ENCODE measurements around the gene ARL17B.
"Not testable (repeated sequence)": the region's sequence is repeated elsewhere in the genome, so short reads cannot be mapped to it uniquely, and the experiment has no call there.

ARL17B gene

GRCh38 chr17:46353856-46354255 lies 7.7 kb downstream of the ARL17B start:
- DNase-seq; H3K27me3 ChIP-seq; intact Hi-C loops (cut with DNase I; ENCODE audit: low total_unique reads); H3K27ac ChIP-seq; H3K4me1 ChIP-seq; H3K36me3 ChIP-seq; H3K4me3 ChIP-seq; H3K9me3 ChIP-seq: not testable (repeated sequence)

GRCh38 chr17:46349060-46349459 lies 12.5 kb downstream of the ARL17B start:
- DNase-seq; H3K27ac ChIP-seq; H3K4me3 ChIP-seq; H3K9me3 ChIP-seq; H3K4me1 ChIP-seq; intact Hi-C loops (cut with DNase I; ENCODE audit: low total_unique reads); H3K27me3 ChIP-seq; H3K36me3 ChIP-seq: not testable (repeated sequence)

DNA sequence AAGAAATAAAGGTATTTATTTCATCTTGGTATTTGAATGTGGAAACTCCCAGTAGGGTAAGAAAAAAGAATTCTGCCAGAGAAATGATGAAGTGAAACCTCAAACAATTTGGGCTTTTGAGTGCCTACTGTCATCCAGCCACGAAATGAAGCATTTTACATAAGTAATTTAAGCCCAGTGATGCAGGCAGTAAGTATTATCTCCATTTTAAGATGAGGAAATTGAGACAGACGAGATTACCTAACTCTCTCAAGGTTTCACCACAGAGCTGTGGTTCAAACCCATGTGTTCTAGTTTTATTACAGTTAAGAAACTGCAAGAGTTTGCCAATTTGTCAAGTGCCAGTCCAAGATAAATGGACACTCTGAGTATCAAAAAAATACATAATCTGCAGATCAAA lies 13.2 kb downstream of the ARL17B start:
- H3K4me1 ChIP-seq; intact Hi-C loops (cut with DNase I; ENCODE audit: low total_unique reads); H3K36me3 ChIP-seq; DNase-seq; H3K27me3 ChIP-seq; H3K9me3 ChIP-seq; H3K27ac ChIP-seq; H3K4me3 ChIP-seq: not testable (repeated sequence)

DNA sequence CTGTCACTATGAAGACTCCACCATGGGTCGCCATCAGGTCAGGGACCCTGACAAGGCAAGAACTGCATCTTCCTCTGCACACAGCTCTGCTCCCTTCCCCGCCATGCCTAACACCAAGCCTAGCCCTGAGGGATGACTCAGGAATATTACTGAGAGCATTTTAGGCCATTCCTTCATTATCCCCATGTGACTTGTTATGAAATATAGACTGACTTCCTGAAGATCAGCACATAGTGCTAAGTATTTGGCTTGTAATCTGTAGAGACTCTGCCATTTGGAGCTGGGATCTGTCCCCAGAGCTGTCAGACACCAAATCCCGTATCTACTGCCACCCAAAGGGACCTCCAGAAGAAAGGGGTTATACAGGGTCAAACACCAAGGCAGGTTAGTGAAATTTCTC lies 19.4 kb downstream of the ARL17B start:
- DNase-seq; H3K4me1 ChIP-seq; H3K27ac ChIP-seq; H3K27me3 ChIP-seq; intact Hi-C loops (cut with DNase I; ENCODE audit: low total_unique reads); H3K9me3 ChIP-seq; H3K36me3 ChIP-seq; H3K4me3 ChIP-seq: not testable (repeated sequence)

DNA sequence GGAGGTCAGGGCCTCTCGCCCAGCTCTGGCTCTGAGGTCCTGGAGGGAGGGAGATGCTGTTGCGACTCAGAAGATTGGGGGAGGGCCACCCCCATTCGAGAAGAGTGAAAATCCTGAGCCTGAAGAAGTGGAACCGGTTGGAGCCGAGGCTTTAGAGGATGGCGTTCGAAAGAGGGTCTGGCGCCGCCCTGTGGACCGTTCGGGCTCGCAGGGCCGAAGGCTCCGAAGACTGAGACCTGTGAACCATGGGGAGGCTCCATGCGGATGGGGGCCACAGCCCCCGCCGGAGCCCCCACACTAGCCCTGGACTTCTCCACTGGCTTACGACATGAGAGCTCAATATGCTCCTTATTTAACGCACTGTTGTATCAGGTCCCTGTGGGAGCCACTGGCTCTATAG lies 20.3 kb downstream of the ARL17B start:
- H3K4me1 ChIP-seq; H3K27ac ChIP-seq; H3K36me3 ChIP-seq; H3K27me3 ChIP-seq; H3K9me3 ChIP-seq; H3K4me3 ChIP-seq; intact Hi-C loops (cut with DNase I; ENCODE audit: low total_unique reads); DNase-seq: not testable (repeated sequence)

DNA sequence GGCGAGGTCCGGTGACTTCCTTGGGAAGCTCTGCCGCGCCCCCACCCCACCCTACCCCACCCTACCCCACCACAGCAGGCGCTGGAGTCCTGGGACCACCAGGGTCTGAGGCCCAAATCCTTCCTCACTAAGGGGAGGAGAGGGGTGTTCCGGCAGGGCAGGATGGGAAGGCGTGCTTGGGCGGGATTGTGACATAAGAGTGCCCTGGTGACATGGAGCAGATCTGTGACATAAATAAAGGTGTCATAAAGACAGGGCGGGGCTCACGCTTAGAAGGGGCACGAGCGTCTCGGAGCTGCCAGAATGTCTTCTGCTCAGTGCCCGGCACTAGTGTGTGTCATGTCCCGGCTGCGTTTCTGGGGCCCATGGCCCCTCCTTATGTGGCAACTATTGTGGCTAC lies 66.7 kb downstream of the ARL17B start, which contains the start of gene LRRC37A:
TSS of gene LRRC37A (plus strand) at position 301 of the 400 bp plus-strand sequence. CDS start at position 304, 3 bp downstream.
- H3K36me3 ChIP-seq; intact Hi-C loops (cut with DNase I; ENCODE audit: low total_unique reads): not testable (repeated sequence)

GRCh38 chr17:46291618-46292017 lies 69.9 kb downstream of the ARL17B start:
- H3K9me3 ChIP-seq; intact Hi-C loops (cut with DNase I; ENCODE audit: low total_unique reads); H3K27ac ChIP-seq; H3K36me3 ChIP-seq; H3K27me3 ChIP-seq; H3K4me1 ChIP-seq; H3K4me3 ChIP-seq; DNase-seq: not testable (repeated sequence)

More for the DNA sequence above, 66.7 kb downstream of the ARL17B start, which contains the start of gene LRRC37A:
- H3K4me1 ChIP-seq, H3K27ac ChIP-seq, H3K4me3 ChIP-seq, DNase-seq, H3K9me3 ChIP-seq, H3K27me3 ChIP-seq: not testable (repeated sequence)

GRCh38 chr17:46290906-46291546 lies 70.5 kb downstream of the ARL17B start:
- H3K9me3 ChIP-seq; H3K4me3 ChIP-seq; H3K27me3 ChIP-seq; DNase-seq; H3K27ac ChIP-seq; intact Hi-C loops (cut with DNase I; ENCODE audit: low total_unique reads); H3K36me3 ChIP-seq; H3K4me1 ChIP-seq: not testable (repeated sequence)

DNA sequence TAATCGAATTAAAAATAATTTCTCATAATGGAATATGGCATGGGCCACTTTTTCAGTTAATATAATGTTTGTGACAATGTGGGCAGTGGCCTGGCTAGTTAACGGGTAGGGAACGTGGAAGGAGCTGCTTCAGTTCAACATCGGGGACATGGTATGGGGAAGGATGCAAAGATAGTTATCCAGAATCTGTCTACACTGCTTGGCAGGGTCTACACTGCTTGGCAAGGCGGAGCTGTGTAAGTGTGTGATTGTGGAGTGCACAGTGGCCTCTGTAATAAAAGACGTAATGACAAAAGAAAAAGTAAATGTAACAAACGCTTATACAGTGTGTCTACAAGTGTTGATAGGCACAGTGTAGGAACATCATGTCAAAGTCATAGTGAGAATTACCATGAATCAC lies 74.0 kb downstream of the ARL17B start:
- intact Hi-C loops (cut with DNase I; ENCODE audit: low total_unique reads); H3K27ac ChIP-seq; H3K9me3 ChIP-seq; H3K27me3 ChIP-seq; DNase-seq; H3K4me1 ChIP-seq; H3K36me3 ChIP-seq; H3K4me3 ChIP-seq: not testable (repeated sequence)

- H3K4me1 ChIP-seq; H3K27me3 ChIP-seq; H3K27ac ChIP-seq; intact Hi-C loops (cut with DNase I; ENCODE audit: low total_unique reads); H3K4me3 ChIP-seq; H3K36me3 ChIP-seq; H3K9me3 ChIP-seq: not testable (repeated sequence)
- peak in 1 of 2 donors; percentile 27 for DNase-seq
- TF ChIP-seq, protein P1, sequence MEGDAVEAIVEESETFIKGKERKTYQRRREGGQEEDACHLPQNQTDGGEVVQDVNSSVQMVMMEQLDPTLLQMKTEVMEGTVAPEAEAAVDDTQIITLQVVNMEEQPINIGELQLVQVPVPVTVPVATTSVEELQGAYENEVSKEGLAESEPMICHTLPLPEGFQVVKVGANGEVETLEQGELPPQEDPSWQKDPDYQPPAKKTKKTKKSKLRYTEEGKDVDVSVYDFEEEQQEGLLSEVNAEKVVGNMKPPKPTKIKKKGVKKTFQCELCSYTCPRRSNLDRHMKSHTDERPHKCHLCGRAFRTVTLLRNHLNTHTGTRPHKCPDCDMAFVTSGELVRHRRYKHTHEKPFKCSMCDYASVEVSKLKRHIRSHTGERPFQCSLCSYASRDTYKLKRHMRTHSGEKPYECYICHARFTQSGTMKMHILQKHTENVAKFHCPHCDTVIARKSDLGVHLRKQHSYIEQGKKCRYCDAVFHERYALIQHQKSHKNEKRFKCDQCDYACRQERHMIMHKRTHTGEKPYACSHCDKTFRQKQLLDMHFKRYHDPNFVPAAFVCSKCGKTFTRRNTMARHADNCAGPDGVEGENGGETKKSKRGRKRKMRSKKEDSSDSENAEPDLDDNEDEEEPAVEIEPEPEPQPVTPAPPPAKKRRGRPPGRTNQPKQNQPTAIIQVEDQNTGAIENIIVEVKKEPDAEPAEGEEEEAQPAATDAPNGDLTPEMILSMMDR (IDR thresholded peaks at IDR 0.05): peak; percentile 72 to 83
Observed at GRCh38 chr17:46286764-46287221, 74.8 kb downstream of the ARL17B start.

GRCh38 chr17:46285500-46285899 lies 76.1 kb downstream of the ARL17B start:
- H3K36me3 ChIP-seq; H3K27me3 ChIP-seq; H3K9me3 ChIP-seq; DNase-seq; H3K27ac ChIP-seq; H3K4me3 ChIP-seq; intact Hi-C loops (cut with DNase I; ENCODE audit: low total_unique reads); H3K4me1 ChIP-seq: not testable (repeated sequence)

GRCh38 chr17:46284467-46284866 lies 77.1 kb downstream of the ARL17B start:
- H3K4me3 ChIP-seq; H3K27me3 ChIP-seq; intact Hi-C loops (cut with DNase I; ENCODE audit: low total_unique reads); DNase-seq; H3K4me1 ChIP-seq; H3K36me3 ChIP-seq; H3K9me3 ChIP-seq; H3K27ac ChIP-seq: not testable (repeated sequence)

DNA sequence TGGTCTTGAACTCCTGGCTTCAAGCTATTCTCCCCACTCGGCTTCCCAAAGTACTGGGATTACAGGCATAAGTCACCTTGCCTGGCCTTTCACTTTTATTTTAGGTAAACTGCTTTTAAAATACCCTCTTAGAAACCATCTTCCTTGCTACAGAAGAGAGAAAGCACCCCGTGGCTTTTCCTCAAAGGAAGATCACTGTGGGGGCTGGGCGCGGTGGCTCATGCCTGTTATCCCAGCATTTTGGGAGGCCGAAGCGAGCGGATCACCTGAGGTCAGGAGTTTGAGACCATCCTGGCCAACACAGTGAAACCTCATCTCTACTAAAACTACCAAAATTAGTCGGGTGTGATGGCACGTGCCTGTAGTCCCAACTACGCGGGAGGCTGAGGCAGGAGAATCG lies 78.9 kb downstream of the ARL17B start:
- H3K27me3 ChIP-seq; H3K9me3 ChIP-seq; DNase-seq; H3K36me3 ChIP-seq; H3K4me1 ChIP-seq; H3K4me3 ChIP-seq; H3K27ac ChIP-seq; intact Hi-C loops (cut with DNase I; ENCODE audit: low total_unique reads): not testable (repeated sequence)

GRCh38 chr17:46281336-46281735 lies 80.2 kb downstream of the ARL17B start:
- intact Hi-C loops (cut with DNase I; ENCODE audit: low total_unique reads); DNase-seq: not testable (repeated sequence)

More at GRCh38 chr17:46281336-46281735, 80.2 kb downstream of the ARL17B start:
- H3K4me1 ChIP-seq, H3K4me3 ChIP-seq, H3K9me3 ChIP-seq, H3K27me3 ChIP-seq, H3K36me3 ChIP-seq, H3K27ac ChIP-seq: not testable (repeated sequence)

Measured in tibial artery (tissue), 4 donors.